ENCODE measurements around the gene NCK2. TPM values are rescaled to one million over a fixed set of nuclear protein-coding genes. Genes with fewer than 3 reads are reported as not detected.

Gene NCK2
- total RNA-seq, 2 donors from 2014 or later = 39.0 to 144 TPM

DNA sequence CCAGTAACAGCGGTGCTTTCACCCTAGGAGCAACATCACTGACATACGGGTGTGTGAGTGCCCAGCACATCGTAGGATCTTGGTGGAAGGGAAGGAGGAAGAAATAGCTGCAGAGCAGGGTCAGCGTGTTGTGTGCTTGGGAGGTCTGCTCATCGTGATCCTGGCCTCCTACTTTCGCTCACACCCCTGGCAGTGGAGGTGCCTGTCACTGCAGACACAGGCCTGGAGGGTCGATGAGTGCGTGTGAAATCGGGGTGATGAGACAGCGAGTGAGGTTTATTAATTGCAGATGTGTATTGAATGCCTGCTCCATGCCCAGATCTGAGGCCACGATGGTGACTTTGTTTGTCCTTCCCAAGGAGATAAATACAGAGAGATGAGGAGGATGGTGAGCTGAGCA lies 126.1 kb downstream of the NCK2 start:
- DNase-seq (ENCODE audit: low spot score) = no peak
- Histone ChIP-seq H3K4me1 (replicated peaks) (no peaks in the 10 kb centered on the region), H3K9me3 (no peaks in the 10 kb centered on the region), H3K4me3 (no peak overlapping the region), H3K36me3 (no peaks in the 10 kb centered on the region), H3K27me3 (replicated peaks; ENCODE audit: insufficient read depth) (no peaks in the 10 kb centered on the region), H3K27ac (no peak overlapping the region)
- intact Hi-C loops (cut with DNase I) = no loop called here
- whole genome bisulfite sequencing = 90% methylated on average over 11 of the region's 11 CpGs
- no peak for TF ChIP-seq POLR2A (IDR thresholded peaks at IDR 0.05)
- TF ChIP-seq POLR2AphosphoS5 (IDR thresholded peaks at IDR 0.05) = no peak
- TF ChIP-seq, protein P1, sequence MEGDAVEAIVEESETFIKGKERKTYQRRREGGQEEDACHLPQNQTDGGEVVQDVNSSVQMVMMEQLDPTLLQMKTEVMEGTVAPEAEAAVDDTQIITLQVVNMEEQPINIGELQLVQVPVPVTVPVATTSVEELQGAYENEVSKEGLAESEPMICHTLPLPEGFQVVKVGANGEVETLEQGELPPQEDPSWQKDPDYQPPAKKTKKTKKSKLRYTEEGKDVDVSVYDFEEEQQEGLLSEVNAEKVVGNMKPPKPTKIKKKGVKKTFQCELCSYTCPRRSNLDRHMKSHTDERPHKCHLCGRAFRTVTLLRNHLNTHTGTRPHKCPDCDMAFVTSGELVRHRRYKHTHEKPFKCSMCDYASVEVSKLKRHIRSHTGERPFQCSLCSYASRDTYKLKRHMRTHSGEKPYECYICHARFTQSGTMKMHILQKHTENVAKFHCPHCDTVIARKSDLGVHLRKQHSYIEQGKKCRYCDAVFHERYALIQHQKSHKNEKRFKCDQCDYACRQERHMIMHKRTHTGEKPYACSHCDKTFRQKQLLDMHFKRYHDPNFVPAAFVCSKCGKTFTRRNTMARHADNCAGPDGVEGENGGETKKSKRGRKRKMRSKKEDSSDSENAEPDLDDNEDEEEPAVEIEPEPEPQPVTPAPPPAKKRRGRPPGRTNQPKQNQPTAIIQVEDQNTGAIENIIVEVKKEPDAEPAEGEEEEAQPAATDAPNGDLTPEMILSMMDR (IDR thresholded peaks at IDR 0.05) = no peak

DNA sequence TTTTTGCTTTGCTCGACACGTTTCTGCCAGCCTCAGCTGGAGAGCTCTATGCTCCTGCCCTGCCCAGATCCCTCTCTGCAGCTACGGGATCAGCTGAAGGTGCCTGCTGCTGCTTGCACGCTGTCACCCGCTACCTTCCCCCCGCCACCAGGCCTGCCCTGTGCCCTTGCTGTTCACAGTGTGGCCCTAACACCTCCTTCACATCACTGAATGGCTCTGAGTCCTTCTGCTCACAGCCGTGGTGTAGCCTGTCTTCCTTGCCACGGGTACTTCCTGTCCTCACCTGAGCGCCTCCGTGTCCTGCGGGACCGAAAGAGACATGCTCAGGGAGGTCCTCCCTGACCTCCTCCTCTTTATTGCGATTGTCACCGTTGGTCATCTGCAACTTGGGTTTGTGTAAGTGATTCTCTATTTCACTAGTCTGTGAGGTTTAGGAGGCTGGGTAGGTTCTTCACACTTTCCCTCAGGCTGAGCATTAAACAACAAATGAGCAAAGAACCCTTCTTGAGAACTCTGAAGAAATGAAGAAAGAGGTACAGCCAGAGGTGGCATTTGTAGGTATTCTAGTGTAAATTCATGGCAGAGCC lies 127.5 kb downstream of the NCK2 start:
- no peaks in the 10 kb centered on the region for H3K27me3 ChIP-seq (replicated peaks; ENCODE audit: insufficient read depth)
- intact Hi-C loops (cut with DNase I) = no loop called here
- H3K27ac ChIP-seq = no peak overlapping the region
- no peaks in the 10 kb centered on the region for H3K4me1 ChIP-seq (replicated peaks)
- no peaks in the 10 kb centered on the region for H3K9me3 ChIP-seq
- no peak for DNase-seq (ENCODE audit: low spot score)
- no peaks in the 10 kb centered on the region for H3K36me3 ChIP-seq
- 92% methylated on average over 14 of the region's 14 CpGs for whole genome bisulfite sequencing
- no peak for TF ChIP-seq POLR2AphosphoS5 (IDR thresholded peaks at IDR 0.05)
- H3K4me3 ChIP-seq = no peak overlapping the region

DNA sequence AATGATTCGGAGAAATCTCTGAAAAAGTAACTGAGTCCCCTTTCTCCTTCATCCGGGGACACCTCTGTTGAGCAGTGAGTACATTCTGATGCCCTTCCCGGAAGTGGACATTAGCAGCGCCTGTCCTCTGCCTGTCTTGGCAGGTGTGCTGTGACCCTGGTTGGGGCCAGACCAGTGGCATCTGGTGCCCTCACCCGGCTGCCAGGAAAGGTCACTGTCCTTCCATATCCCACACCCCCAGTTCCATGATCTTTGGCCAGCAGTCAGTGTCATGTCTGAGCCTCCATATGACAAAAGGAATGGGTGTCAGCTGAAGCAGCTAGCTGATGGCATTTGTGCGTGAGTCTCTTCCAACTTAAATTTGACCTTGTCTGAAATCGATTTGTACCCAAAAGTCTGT lies 128.1 kb downstream of the NCK2 start:
- no peaks in the 10 kb centered on the region for H3K36me3 ChIP-seq
- 94% methylated on average over 7 of the region's 7 CpGs for WGBS
- TF ChIP-seq POLR2A (IDR thresholded peaks at IDR 0.05) (no peak), POLR2AphosphoS5 (IDR thresholded peaks at IDR 0.05) (no peak)
- TF ChIP-seq, protein P1 (IDR thresholded peaks at IDR 0.05) = no peak
- no peaks in the 10 kb centered on the region for H3K9me3 ChIP-seq
- H3K4me1 ChIP-seq (replicated peaks) = no peaks in the 10 kb centered on the region
- no peak overlapping the region for H3K4me3 ChIP-seq
- no peak for DNase-seq (ENCODE audit: low spot score)
- intact Hi-C loops (cut with DNase I) = no loop called here
- no peak overlapping the region for H3K27ac ChIP-seq
- no peaks in the 10 kb centered on the region for H3K27me3 ChIP-seq (replicated peaks; ENCODE audit: insufficient read depth)

DNA sequence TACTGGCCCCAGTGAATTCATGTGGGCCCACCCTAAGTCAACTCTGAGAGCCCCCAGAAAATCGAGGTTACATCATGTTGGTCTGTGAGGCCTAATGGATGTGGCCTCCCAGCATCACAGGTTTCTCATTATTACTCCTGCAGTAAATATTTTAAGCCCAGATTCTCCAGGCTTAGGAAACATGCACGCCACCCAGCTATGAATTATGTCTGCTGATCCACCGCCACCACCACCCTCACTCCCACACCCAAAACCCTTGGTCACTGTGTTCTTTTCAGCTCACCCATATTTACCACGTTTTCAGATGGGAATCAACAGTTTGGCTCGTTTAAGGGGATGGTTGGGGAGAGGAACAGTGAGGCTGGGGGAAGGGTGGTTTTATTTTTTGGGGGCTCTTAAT lies 128.6 kb downstream of the NCK2 start:
- Histone ChIP-seq H3K27ac (no peak overlapping the region), H3K36me3 (no peaks in the 10 kb centered on the region), H3K27me3 (replicated peaks; ENCODE audit: insufficient read depth) (no peaks in the 10 kb centered on the region), H3K4me1 (replicated peaks) (no peaks in the 10 kb centered on the region), H3K4me3 (no peak overlapping the region), H3K9me3 (no peaks in the 10 kb centered on the region)
- no peak for DNase-seq (ENCODE audit: low spot score)
- 75% methylated on average over 5 of the region's 5 CpGs for WGBS
- intact Hi-C loops (cut with DNase I) = no loop called here
- no peak for TF ChIP-seq POLR2A (IDR thresholded peaks at IDR 0.05)
- TF ChIP-seq POLR2AphosphoS5 (IDR thresholded peaks at IDR 0.05) = no peak
- TF ChIP-seq, protein P1 (IDR thresholded peaks at IDR 0.05) = no peak

DNA sequence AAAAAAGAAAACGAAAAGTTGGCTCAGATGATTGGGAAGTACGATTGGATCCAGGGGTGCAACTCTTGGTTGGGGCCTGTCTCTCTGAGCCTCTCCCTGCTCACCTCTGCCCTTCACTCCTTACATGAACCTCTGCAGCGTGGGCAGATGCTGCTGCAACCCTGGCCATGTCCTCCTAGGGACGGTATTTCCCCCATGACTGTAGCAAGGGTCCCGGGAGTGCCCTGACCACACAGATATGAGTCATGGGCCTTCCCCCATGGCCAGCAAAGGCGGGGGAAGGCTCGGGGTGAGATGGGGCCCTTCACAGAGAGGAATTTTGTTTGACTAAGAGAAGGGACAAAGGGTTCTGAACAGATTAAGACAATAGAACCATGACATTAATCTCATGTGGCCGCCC lies 129.0 kb downstream of the NCK2 start:
- Histone ChIP-seq H3K27me3 (replicated peaks; ENCODE audit: insufficient read depth) (no peaks in the 10 kb centered on the region), H3K4me3 (no peak overlapping the region), H3K4me1 (replicated peaks) (no peaks in the 10 kb centered on the region), H3K27ac (no peak overlapping the region), H3K9me3 (no peaks in the 10 kb centered on the region), H3K36me3 (no peaks in the 10 kb centered on the region)
- no peak for DNase-seq (ENCODE audit: low spot score)
- 68% methylated on average over 8 of the region's 8 CpGs for WGBS
- intact Hi-C loops (cut with DNase I) = no loop called here
- TF ChIP-seq POLR2A (IDR thresholded peaks at IDR 0.05) (no peak), POLR2AphosphoS5 (IDR thresholded peaks at IDR 0.05) (no peak)
- TF ChIP-seq, protein P1 (IDR thresholded peaks at IDR 0.05) = no peak

Measured in prostate gland (tissue), 2 donors.